ENCODE measurements around the gene ACAP1.

DNA sequence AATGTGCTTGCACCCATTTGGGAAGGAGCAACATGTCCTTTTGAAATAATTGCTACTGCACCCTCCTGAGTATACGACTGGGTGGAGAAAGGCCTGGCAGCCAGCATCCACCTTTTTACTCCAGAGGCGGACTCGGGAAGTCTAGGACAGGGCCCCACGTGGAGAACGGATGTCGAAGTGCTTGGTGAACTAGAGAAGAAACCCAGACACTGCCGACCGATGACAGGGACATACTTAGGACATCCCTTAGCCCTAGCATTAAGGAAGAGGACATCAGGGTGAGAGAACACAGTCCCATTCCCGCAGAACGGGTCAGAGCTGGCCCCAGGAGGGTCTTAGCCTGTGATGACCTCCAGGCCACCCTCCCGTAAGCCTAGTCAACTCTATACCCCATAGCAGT, 45.6 kb upstream of the ACAP1 start:
- no peak for TF ChIP-seq ZNF124 (CRISPR knock-in tag; IDR thresholded peaks at IDR 0.05)
- no peak for TF ChIP-seq EZH2 (IDR thresholded peaks at IDR 0.05; ENCODE audit: borderline replicate concordance, low read depth, low read length)
- TF ChIP-seq EGR1 (conservative IDR thresholded peaks at IDR 0.05): no peak
- TF ChIP-seq, protein P1, sequence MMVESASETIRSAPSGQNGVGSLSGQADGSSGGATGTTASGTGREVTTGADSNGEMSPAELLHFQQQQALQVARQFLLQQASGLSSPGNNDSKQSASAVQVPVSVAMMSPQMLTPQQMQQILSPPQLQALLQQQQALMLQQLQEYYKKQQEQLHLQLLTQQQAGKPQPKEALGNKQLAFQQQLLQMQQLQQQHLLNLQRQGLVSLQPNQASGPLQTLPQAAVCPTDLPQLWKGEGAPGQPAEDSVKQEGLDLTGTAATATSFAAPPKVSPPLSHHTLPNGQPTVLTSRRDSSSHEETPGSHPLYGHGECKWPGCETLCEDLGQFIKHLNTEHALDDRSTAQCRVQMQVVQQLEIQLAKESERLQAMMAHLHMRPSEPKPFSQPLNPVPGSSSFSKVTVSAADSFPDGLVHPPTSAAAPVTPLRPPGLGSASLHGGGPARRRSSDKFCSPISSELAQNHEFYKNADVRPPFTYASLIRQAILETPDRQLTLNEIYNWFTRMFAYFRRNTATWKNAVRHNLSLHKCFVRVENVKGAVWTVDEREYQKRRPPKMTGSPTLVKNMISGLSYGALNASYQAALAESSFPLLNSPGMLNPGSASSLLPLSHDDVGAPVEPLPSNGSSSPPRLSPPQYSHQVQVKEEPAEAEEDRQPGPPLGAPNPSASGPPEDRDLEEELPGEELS (CRISPR knock-in tag; IDR thresholded peaks at IDR 0.05; ENCODE audit: borderline replicate concordance): no peak
- no peak for TF ChIP-seq SREBF2 (CRISPR knock-in tag; IDR thresholded peaks at IDR 0.05)
- TF ChIP-seq, protein P2, sequence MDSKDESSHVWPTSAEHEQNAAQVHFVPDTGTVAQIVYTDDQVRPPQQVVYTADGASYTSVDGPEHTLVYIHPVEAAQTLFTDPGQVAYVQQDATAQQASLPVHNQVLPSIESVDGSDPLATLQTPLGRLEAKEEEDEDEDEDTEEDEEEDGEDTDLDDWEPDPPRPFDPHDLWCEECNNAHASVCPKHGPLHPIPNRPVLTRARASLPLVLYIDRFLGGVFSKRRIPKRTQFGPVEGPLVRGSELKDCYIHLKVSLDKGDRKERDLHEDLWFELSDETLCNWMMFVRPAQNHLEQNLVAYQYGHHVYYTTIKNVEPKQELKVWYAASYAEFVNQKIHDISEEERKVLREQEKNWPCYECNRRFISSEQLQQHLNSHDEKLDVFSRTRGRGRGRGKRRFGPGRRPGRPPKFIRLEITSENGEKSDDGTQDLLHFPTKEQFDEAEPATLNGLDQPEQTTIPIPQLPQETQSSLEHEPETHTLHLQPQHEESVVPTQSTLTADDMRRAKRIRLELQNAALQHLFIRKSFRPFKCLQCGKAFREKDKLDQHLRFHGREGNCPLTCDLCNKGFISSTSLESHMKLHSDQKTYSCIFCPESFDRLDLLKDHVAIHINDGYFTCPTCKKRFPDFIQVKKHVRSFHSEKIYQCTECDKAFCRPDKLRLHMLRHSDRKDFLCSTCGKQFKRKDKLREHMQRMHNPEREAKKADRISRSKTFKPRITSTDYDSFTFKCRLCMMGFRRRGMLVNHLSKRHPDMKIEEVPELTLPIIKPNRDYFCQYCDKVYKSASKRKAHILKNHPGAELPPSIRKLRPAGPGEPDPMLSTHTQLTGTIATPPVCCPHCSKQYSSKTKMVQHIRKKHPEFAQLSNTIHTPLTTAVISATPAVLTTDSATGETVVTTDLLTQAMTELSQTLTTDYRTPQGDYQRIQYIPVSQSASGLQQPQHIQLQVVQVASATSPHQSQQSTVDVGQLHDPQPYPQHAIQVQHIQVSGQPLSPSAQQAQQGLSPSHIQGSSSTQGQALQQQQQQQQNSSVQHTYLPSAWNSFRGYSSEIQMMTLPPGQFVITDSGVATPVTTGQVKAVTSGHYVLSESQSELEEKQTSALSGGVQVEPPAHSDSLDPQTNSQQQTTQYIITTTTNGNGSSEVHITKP (IDR thresholded peaks at IDR 0.05; ENCODE audit: partially characterized antibody): no peak
- TF ChIP-seq, protein P3, sequence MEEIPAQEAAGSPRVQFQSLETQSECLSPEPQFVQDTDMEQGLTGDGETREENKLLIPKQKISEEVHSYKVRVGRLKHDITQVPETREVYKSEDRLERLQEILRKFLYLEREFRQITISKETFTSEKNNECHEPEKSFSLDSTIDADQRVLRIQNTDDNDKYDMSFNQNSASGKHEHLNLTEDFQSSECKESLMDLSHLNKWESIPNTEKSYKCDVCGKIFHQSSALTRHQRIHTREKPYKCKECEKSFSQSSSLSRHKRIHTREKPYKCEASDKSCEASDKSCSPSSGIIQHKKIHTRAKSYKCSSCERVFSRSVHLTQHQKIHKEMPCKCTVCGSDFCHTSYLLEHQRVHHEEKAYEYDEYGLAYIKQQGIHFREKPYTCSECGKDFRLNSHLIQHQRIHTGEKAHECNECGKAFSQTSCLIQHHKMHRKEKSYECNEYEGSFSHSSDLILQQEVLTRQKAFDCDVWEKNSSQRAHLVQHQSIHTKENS (CRISPR knock-in tag; IDR thresholded peaks at IDR 0.05): no peak
- no peak for TF ChIP-seq MAZ (CRISPR knock-in tag; conservative IDR thresholded peaks at IDR 0.05 in 1 of 2, IDR thresholded peaks at IDR 0.05 in 1 of 2)
- TF ChIP-seq, protein P4, sequence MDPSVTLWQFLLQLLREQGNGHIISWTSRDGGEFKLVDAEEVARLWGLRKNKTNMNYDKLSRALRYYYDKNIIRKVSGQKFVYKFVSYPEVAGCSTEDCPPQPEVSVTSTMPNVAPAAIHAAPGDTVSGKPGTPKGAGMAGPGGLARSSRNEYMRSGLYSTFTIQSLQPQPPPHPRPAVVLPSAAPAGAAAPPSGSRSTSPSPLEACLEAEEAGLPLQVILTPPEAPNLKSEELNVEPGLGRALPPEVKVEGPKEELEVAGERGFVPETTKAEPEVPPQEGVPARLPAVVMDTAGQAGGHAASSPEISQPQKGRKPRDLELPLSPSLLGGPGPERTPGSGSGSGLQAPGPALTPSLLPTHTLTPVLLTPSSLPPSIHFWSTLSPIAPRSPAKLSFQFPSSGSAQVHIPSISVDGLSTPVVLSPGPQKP (CRISPR knock-in tag; IDR thresholded peaks at IDR 0.05): no peak
- TF ChIP-seq CBFA2T3 (IDR thresholded peaks at IDR 0.05): no peak
- no peak for TF ChIP-seq NFE2L1 (tag; IDR thresholded peaks at IDR 0.05; ENCODE audit: borderline replicate concordance, low read depth)
- no peak for TF ChIP-seq MTA3 (IDR thresholded peaks at IDR 0.05; ENCODE audit: borderline replicate concordance)
- TF ChIP-seq, protein P5, sequence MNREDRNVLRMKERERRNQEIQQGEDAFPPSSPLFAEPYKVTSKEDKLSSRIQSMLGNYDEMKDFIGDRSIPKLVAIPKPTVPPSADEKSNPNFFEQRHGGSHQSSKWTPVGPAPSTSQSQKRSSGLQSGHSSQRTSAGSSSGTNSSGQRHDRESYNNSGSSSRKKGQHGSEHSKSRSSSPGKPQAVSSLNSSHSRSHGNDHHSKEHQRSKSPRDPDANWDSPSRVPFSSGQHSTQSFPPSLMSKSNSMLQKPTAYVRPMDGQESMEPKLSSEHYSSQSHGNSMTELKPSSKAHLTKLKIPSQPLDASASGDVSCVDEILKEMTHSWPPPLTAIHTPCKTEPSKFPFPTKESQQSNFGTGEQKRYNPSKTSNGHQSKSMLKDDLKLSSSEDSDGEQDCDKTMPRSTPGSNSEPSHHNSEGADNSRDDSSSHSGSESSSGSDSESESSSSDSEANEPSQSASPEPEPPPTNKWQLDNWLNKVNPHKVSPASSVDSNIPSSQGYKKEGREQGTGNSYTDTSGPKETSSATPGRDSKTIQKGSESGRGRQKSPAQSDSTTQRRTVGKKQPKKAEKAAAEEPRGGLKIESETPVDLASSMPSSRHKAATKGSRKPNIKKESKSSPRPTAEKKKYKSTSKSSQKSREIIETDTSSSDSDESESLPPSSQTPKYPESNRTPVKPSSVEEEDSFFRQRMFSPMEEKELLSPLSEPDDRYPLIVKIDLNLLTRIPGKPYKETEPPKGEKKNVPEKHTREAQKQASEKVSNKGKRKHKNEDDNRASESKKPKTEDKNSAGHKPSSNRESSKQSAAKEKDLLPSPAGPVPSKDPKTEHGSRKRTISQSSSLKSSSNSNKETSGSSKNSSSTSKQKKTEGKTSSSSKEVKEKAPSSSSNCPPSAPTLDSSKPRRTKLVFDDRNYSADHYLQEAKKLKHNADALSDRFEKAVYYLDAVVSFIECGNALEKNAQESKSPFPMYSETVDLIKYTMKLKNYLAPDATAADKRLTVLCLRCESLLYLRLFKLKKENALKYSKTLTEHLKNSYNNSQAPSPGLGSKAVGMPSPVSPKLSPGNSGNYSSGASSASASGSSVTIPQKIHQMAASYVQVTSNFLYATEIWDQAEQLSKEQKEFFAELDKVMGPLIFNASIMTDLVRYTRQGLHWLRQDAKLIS (CRISPR knock-in tag; IDR thresholded peaks at IDR 0.05): no peak
- no peak for TF ChIP-seq CREM (IDR thresholded peaks at IDR 0.05; ENCODE audit: low read depth)

Data from K562 (cell line).